ENCODE data around the gene DLEC1.

Gene DLEC1

GRCh38 chr3:38117163-38117716 is 78.2 kb downstream of the DLEC1 start:
- Histone ChIP-seq H3K27me3 (ENCODE audit: control insufficient read depth, insufficient read depth, low read length) (peaks cover 8% of the 10 kb centered on the region), H3K4me1 (ENCODE audit: control insufficient read depth, insufficient read depth, low read length) (no peaks in the 10 kb centered on the region), H3K36me3 (ENCODE audit: insufficient read depth, low read length) (peaks cover 10% of the 10 kb centered on the region), H3K9me3 (replicated peaks; ENCODE audit: low read length) (no peaks in the 10 kb centered on the region), H3K4me3 (ENCODE audit: low read length) (no peak overlapping the region), H3K9ac (ENCODE audit: low read depth, low read length) (no peak overlapping the region), H3K4me2 (ENCODE audit: low read length) (no peak overlapping the region)

DNA sequence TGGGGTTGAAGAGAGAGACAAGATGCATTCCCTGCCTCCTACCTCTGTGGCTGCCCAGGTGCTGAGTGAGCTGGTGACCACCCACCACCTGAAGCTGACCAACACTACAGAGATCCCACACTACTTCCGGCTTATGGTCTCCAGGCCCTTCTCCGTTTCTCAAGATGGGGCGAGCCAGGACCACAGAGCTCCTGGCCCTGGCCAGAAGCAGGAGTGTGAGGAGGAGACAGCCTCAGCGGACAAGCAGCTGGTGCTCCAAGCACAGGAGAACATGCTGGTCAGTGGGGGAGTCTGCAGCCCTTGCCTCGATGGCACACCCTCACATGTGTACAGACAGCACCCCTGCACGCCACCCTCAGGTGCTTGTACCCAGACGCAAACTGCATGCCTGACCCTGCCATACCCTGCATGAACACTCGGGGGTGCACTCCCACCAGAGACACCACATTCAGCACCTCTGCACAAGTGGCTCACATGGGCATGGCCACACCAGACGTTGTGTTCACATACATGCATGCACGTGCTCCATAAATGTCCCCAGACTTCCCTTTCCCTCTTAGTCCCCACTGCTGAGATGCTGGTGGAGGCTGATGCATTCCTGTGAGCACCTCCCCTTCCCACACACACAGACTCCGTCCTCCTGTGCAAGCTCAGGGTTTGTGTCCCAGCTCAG is 78.9 kb downstream of the DLEC1 start:
- no peak overlapping the region for H3K4me3 ChIP-seq (ENCODE audit: low read length)
- H3K27me3 ChIP-seq (ENCODE audit: control insufficient read depth, insufficient read depth, low read length): peaks cover 4% of the 10 kb centered on the region
- no peaks in the 10 kb centered on the region for H3K4me1 ChIP-seq (ENCODE audit: control insufficient read depth, insufficient read depth, low read length)
- H3K36me3 ChIP-seq (ENCODE audit: insufficient read depth, low read length): peaks cover 17% of the 10 kb centered on the region
- no peak overlapping the region for H3K4me2 ChIP-seq (ENCODE audit: low read length)
- H3K9me3 ChIP-seq (replicated peaks; ENCODE audit: low read length): no peaks in the 10 kb centered on the region
- H3K9ac ChIP-seq (ENCODE audit: low read depth, low read length): no peak overlapping the region

GRCh38 chr3:38118421-38119247 is 79.6 kb downstream of the DLEC1 start:
- H3K9ac ChIP-seq (ENCODE audit: low read depth, low read length): no peak overlapping the region
- peaks cover 20% of the 10 kb centered on the region for H3K36me3 ChIP-seq (ENCODE audit: insufficient read depth, low read length)
- H3K4me1 ChIP-seq (ENCODE audit: control insufficient read depth, insufficient read depth, low read length): no peaks in the 10 kb centered on the region
- no peaks in the 10 kb centered on the region for H3K9me3 ChIP-seq (replicated peaks; ENCODE audit: low read length)
- no peak overlapping the region for H3K4me3 ChIP-seq (ENCODE audit: low read length)
- peaks cover 4% of the 10 kb centered on the region for H3K27me3 ChIP-seq (ENCODE audit: control insufficient read depth, insufficient read depth, low read length)
- H3K4me2 ChIP-seq (ENCODE audit: low read length): no peak overlapping the region

DNA sequence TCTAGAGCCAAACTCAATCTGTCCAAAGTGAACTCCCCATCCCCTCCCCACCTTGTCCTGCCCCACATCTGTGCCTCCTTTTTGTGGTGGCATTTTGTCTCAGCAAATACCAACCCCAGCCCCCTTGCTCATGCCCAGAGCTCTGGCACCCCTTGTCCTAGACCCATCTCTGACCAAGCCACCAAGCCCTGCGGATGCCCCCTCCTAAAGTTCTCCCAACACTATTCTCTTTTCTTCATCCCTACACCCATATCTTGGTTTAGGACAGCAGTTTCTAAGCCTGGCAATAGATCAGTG is 80.2 kb downstream of the DLEC1 start:
- H3K4me3 ChIP-seq (ENCODE audit: low read length): no peak overlapping the region
- no peaks in the 10 kb centered on the region for H3K4me1 ChIP-seq (ENCODE audit: control insufficient read depth, insufficient read depth, low read length)
- no peaks in the 10 kb centered on the region for H3K9me3 ChIP-seq (replicated peaks; ENCODE audit: low read length)
- H3K9ac ChIP-seq (ENCODE audit: low read depth, low read length): no peak overlapping the region
- H3K36me3 ChIP-seq (ENCODE audit: insufficient read depth, low read length): peaks cover 22% of the 10 kb centered on the region
- H3K4me2 ChIP-seq (ENCODE audit: low read length): no peak overlapping the region
- H3K27me3 ChIP-seq (ENCODE audit: control insufficient read depth, insufficient read depth, low read length): peaks cover 4% of the 10 kb centered on the region

DNA sequence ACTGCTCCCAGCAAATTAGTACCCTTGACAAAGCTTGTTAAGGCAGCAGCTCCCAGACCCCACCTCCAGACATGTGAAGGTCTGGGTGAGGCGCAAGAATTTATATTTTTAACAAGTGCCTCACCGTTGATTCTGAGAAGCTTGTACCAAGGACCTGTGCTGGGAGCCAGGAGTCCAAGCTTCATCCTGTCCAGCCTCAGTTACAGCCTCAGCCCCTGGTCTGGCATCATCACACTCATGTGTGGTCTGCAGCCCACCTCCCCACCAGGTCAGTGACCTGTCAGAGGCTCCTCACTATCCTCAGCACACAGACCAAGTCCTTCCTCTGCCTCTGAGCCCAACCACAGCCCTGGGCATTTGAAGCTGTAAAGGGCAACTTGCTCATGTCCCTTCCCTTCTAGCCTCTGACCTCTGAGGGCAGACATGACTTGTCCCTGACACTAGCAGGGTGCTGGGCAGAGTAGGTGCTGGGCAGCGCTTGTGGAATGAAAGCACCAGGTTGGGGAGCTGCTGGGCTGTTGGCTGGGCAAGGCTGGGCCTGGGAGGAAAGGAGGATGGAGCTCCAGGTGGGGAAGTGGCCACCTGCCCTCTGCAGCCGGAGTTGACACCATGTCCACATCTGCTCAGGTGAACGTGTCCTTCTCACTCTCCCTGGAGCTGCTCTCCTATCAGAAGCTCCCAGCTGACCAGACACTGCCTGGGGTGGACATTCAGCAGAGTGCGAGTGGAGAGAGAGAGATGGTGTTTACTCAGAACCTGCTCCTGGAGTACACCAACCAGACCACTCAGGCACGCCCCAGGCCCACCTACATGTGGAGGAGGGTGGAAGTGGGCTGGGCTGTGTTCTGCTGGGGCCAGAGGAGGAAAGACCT is 81.0 kb downstream of the DLEC1 start:
- H3K4me2 ChIP-seq (ENCODE audit: low read length): no peak overlapping the region
- peaks cover 4% of the 10 kb centered on the region for H3K27me3 ChIP-seq (ENCODE audit: control insufficient read depth, insufficient read depth, low read length)
- H3K36me3 ChIP-seq (ENCODE audit: insufficient read depth, low read length): peaks cover 31% of the 10 kb centered on the region
- no peaks in the 10 kb centered on the region for H3K9me3 ChIP-seq (replicated peaks; ENCODE audit: low read length)
- no peak overlapping the region for H3K4me3 ChIP-seq (ENCODE audit: low read length)
- H3K4me1 ChIP-seq (ENCODE audit: control insufficient read depth, insufficient read depth, low read length): no peaks in the 10 kb centered on the region
- H3K9ac ChIP-seq (ENCODE audit: low read depth, low read length): no peak overlapping the region

DNA sequence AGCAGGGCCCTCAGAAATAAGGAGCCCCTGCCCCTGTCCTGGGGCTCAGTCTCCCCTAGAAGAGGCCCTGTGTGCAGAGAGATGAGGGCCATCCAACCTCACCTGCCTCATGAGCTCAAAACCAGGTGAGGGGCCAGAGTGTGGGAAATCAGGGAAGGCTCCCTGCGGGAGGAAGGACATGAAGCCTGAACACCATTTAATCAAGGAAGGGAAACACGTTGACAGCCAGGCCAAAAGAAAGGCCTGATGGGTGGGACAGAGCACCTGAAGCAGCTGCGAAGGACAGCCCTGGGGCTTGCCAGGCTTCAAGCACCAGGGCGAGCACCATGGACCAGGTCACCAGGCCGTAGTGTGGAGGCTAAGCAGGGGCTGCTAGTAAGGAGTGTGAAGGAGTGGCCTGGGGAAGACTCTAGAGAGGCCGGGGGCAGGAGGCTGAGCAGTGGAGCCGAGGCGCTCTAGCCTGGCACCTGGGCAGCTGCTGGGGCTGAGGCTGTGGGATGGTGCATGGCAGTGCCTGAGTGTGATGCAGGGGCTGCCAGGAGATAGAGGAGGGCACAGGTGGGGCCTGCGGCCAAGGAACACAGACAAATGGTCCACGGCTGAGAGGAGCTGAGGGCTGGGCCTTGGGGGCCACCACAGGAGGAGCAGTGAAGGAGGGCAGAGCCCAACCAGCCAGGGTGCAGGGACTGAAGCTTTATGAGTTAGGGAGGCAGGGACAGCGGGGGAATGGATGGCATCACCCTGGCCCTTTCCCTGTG is 81.9 kb downstream of the DLEC1 start:
- Histone ChIP-seq H3K36me3 (ENCODE audit: insufficient read depth, low read length) (peaks cover 38% of the 10 kb centered on the region), H3K4me2 (ENCODE audit: low read length) (no peak overlapping the region), H3K27me3 (ENCODE audit: control insufficient read depth, insufficient read depth, low read length) (peaks cover 4% of the 10 kb centered on the region), H3K4me3 (ENCODE audit: low read length) (no peak overlapping the region), H3K9me3 (replicated peaks; ENCODE audit: low read length) (no peaks in the 10 kb centered on the region), H3K9ac (ENCODE audit: low read depth, low read length) (no peak overlapping the region), H3K4me1 (ENCODE audit: control insufficient read depth, insufficient read depth, low read length) (no peaks in the 10 kb centered on the region)

- Histone ChIP-seq H3K9me3 (replicated peaks; ENCODE audit: low read length) (no peaks in the 10 kb centered on the region), H3K4me2 (ENCODE audit: low read length) (no peak overlapping the region), H3K36me3 (ENCODE audit: insufficient read depth, low read length) (peaks cover 43% of the 10 kb centered on the region), H3K9ac (ENCODE audit: low read depth, low read length) (no peak overlapping the region), H3K27me3 (ENCODE audit: control insufficient read depth, insufficient read depth, low read length) (no peaks in the 10 kb centered on the region), H3K4me3 (ENCODE audit: low read length) (no peak overlapping the region), H3K4me1 (ENCODE audit: control insufficient read depth, insufficient read depth, low read length) (no peaks in the 10 kb centered on the region)
Observed at GRCh38 chr3:38121451-38121831, 82.4 kb downstream of the DLEC1 start.

DNA sequence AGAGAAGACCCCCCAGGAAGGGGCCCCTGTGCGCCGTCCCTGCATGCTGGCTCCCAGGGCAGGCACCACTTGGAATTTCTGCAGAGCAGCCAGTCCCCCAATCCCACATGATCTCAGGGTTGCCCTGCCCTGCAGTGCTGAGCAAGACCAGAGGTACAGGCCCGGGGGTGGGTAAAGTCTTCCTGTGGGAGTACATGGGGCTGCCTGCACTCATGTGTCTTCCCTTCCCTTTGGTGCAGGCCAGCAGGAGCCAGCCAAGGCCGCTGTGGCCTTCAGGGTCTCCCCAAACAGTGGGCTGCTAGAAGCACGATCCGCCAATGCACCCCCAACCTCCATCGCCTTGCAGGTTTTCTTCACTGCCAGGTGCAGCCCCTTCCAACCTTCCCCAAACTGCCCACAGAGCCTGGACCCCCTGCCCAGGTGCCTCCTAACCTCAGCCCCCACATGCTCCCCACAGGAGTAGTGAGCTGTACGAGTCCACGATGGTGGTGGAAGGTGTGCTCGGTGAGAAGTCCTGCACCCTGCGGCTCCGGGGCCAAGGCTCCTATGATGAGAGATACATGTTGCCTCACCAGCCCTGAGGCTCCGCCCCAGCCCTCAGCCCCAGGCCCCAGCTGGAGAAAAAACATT is 82.9 kb downstream of the DLEC1 start:
- Histone ChIP-seq H3K27me3 (ENCODE audit: control insufficient read depth, insufficient read depth, low read length) (no peaks in the 10 kb centered on the region), H3K4me2 (ENCODE audit: low read length) (no peak overlapping the region), H3K36me3 (ENCODE audit: insufficient read depth, low read length) (peaks cover 48% of the 10 kb centered on the region), H3K9me3 (replicated peaks; ENCODE audit: low read length) (no peaks in the 10 kb centered on the region), H3K9ac (ENCODE audit: low read depth, low read length) (no peak overlapping the region), H3K4me1 (ENCODE audit: control insufficient read depth, insufficient read depth, low read length) (no peaks in the 10 kb centered on the region), H3K4me3 (ENCODE audit: low read length) (no peak overlapping the region)

DNA sequence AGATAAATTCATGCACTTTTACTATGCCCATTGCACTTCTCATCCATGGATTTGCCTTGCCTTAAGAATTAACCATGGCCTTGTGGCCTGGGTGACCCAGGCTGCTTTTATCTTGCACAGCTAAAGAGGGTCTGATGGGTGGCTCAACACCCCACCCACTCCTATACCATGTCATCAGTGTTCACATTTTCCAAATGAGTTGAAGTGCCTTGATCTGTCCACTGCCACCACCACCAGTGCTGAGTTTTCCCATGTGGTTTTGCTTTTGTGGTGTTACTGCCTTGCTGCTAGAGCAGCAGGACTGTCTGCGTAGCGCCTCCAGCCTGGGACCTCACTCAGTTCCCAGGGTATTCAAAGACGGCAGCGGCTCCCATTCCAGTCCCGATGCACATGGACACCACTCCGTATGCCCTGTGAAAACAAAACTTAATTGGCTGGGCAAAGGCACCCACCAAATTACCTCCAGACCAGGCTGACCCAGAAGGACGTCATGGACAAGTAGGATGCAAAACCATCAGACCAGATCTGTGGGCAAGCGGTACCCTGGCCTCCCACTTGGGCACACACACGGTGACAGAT is 83.8 kb downstream of the DLEC1 start:
- Histone ChIP-seq H3K9me3 (replicated peaks; ENCODE audit: low read length) (no peaks in the 10 kb centered on the region), H3K4me3 (ENCODE audit: low read length) (no peak overlapping the region), H3K4me2 (ENCODE audit: low read length) (no peak overlapping the region), H3K9ac (ENCODE audit: low read depth, low read length) (no peak overlapping the region), H3K27me3 (ENCODE audit: control insufficient read depth, insufficient read depth, low read length) (no peaks in the 10 kb centered on the region), H3K4me1 (ENCODE audit: control insufficient read depth, insufficient read depth, low read length) (peaks cover 2% of the 10 kb centered on the region), H3K36me3 (ENCODE audit: insufficient read depth, low read length) (peaks cover 57% of the 10 kb centered on the region)

DNA sequence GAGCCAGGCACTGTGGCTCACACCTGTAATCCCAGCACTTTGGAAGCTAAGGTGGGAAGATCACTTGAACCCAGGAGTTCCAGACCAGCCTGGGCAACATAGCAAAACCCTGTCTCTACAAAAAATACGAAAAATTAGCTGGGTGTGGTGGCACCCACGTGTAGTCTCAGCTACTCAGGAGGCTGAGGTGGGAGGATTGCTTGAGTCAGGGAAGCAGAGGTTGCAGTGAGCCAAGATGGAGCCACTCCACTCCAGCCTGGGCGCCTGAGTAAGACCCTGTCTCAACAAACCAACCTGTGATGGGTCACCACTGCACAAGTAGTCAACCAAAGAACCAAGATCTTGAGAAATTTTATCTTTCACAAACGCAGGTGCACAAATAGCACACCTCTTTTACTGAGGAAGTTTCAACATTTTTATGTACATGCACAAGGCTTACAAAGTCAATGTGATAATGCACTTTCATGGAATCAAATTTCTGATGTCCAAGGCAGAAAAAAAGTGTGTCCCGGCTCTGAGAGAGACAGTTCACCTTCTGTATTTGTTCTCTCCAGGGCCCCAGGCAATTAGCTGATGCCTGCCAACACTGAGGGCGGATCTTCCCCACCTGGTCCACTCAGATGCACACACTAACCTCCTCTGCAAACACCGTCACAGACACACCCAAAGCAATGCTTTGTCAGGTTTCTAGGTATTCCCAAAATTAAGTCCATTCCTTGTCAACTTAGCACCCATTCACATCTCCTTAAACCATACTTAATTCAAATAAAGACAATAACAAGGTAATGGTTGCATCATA is 85.5 kb downstream of the DLEC1 start:
- Histone ChIP-seq H3K4me2 (ENCODE audit: low read length) (no peak overlapping the region), H3K4me1 (ENCODE audit: control insufficient read depth, insufficient read depth, low read length) (peaks cover 7% of the 10 kb centered on the region), H3K4me3 (ENCODE audit: low read length) (no peak overlapping the region), H3K9me3 (replicated peaks; ENCODE audit: low read length) (no peaks in the 10 kb centered on the region), H3K9ac (ENCODE audit: low read depth, low read length) (no peak overlapping the region), H3K36me3 (ENCODE audit: insufficient read depth, low read length) (peaks cover 70% of the 10 kb centered on the region), H3K27me3 (ENCODE audit: control insufficient read depth, insufficient read depth, low read length) (no peaks in the 10 kb centered on the region)
